ENCODE data around the gene TUBB6.

TUBB6 gene

DNA sequence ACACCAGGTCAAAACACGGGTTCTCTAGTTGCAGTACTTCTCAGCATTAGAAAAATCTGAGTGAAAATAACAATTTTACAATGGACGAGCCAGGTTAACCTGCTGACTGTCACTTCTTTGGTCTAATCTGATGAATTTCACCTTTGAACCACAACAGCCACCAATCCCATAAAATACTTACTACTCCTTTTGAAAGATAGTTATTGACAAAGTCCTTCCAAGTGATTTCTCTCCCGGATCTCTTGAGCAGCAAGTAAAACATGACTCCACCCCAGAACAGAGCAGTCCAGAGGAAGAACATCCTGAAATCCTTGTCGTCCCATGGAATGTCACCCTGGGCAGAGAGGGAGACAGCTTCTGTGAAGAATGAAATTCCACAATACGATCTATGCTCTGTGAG is 58.7 kb downstream of the TUBB6 start:
- TF ChIP-seq, protein P1, sequence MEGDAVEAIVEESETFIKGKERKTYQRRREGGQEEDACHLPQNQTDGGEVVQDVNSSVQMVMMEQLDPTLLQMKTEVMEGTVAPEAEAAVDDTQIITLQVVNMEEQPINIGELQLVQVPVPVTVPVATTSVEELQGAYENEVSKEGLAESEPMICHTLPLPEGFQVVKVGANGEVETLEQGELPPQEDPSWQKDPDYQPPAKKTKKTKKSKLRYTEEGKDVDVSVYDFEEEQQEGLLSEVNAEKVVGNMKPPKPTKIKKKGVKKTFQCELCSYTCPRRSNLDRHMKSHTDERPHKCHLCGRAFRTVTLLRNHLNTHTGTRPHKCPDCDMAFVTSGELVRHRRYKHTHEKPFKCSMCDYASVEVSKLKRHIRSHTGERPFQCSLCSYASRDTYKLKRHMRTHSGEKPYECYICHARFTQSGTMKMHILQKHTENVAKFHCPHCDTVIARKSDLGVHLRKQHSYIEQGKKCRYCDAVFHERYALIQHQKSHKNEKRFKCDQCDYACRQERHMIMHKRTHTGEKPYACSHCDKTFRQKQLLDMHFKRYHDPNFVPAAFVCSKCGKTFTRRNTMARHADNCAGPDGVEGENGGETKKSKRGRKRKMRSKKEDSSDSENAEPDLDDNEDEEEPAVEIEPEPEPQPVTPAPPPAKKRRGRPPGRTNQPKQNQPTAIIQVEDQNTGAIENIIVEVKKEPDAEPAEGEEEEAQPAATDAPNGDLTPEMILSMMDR (IDR thresholded peaks at IDR 0.05; ENCODE audit: insufficient read depth, low read depth, low read length, missing control alignments) = no peak
- no peak overlapping the region for H3K4me3 ChIP-seq (ENCODE audit: low read depth, low read length)
- DNase-seq (ENCODE audit: low read depth) = no peak

DNA sequence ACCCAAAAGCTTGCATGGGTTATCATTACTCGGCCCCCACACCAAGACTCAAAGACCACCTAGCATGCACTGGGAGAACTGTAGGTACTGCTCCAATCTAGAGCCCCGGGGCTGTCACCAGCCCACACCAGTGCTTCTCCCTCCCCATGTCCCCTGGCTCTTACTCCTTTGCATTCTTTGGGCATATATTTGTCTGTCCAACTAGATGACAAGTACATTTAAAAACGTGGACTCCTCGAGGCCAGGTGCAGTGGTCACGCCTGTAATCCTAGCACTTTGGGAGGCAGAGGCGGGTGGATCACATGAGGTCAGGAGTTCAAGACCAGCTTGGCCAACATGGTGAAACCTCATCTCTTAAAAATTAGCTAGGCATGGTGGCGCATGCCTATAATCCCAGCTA is 61.2 kb downstream of the TUBB6 start:
- TF ChIP-seq, protein P1 (IDR thresholded peaks at IDR 0.05; ENCODE audit: insufficient read depth, low read depth, low read length, missing control alignments) = no peak
- no peak for DNase-seq (ENCODE audit: low read depth)
- H3K4me3 ChIP-seq (ENCODE audit: low read depth, low read length) = no peak overlapping the region

DNA sequence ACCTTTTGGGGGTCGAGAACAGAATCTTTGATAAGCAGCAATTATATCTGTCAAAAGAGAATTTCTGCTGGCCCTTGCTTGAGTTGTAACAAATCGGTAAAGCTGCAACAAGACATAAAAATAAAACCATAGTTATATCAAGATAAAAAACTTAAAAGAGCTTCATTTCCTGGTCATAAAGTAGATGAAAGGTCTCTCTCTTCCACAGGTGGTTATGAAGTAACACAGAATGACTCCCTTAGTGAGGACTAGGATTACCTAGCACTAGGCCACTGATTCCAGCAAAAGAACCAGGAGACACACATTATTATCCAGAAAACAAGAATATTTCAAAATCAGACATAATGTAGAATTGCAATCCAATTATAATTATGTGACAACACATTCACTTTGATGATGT is 63.5 kb downstream of the TUBB6 start:
- no peak for DNase-seq (ENCODE audit: low read depth)
- TF ChIP-seq, protein P1 (IDR thresholded peaks at IDR 0.05; ENCODE audit: insufficient read depth, low read depth, low read length, missing control alignments) = no peak
- no peak overlapping the region for H3K4me3 ChIP-seq (ENCODE audit: low read depth, low read length)

DNA sequence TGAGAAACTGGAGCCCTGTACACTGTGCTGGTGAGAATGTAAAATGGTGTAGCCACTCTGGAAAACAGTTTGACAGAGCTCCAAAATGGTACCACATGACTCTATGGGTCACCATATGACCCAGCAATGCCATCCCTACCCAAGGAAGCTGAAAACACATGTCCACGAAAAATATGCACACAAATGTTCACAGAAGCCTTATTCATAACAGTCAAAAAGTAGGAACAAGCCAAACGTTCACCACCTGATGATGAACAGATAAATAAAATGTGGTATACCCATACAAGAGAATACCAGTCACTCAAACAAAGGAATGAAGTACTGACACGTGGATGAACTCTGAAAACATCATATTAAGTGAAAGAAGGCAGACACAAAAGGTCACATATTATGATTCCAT is 64.4 kb downstream of the TUBB6 start:
- TF ChIP-seq, protein P1 (IDR thresholded peaks at IDR 0.05; ENCODE audit: insufficient read depth, low read depth, low read length, missing control alignments) = no peak
- no peak for DNase-seq (ENCODE audit: low read depth)
- no peak overlapping the region for H3K4me3 ChIP-seq (ENCODE audit: low read depth, low read length)

DNA sequence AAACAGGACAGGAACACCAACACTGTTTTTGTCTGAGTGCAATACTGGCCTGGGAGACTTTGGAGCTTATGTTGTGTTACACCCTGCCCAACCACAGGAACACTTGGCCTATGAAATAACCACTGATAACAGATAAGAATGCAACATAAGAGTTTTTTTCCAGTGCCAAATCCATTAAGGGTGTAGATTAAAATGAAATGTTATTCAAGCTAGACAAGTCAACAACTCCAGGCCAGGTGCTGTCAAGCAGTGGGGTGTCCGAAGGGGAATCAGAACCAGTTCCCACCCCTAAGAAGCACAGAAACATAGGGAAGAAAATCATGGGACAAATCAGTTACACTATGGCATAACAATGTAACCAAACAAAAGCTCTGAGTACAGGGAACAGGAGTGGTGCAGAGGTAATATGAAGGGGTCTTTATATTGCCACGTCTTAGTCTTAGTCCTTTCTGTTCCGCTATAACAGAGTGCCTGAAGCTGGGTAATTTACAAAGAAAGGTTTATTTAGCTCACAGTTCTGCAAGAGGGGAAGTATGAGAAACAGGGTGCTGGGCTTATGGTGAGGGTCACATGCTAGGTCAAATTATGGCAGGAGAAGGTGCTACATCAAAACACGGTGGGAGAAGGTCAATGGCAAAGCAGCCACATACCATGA is 65.2 kb downstream of the TUBB6 start:
- TF ChIP-seq, protein P1 (IDR thresholded peaks at IDR 0.05; ENCODE audit: insufficient read depth, low read depth, low read length, missing control alignments) = no peak
- DNase-seq (ENCODE audit: low read depth) = no peak
- no peak overlapping the region for H3K4me3 ChIP-seq (ENCODE audit: low read depth, low read length)

DNA sequence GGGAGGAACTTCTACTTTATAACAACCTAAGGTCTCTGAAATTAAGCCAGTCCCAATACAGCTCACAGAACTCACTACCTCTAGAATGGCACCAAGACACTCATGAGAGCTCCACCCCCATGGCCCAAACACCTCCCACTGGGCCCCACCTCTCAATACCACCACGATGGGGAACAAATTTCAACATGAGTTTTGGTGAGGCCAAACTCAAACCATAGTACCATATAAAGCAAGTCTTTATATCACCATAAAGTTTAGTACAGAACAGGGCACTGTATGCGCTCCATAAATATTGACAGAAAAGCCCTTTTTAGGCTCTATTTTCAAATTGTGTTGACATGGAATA is 65.7 kb downstream of the TUBB6 start:
- no peak overlapping the region for H3K4me3 ChIP-seq (ENCODE audit: low read depth, low read length)
- no peak for DNase-seq (ENCODE audit: low read depth)
- TF ChIP-seq, protein P1 (IDR thresholded peaks at IDR 0.05; ENCODE audit: insufficient read depth, low read depth, low read length, missing control alignments) = no peak

DNA sequence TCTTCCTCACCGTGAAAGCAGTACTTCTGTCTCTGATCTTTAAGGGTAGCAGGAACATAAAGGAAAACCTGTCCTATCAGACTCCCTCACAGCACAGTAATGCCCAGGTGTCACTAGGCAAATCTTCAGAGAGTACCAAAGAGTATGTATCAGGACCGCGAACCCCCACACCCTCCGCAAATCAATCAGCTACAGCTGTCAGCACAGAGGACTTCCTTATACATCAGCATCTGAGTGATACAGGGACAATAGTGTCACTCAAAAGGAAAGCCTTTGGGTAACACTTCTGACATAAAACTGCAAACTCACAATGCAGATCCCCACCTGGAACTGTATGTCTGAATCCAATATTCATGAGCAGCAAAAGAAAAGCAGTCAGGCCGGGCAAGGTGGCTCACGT is 66.4 kb downstream of the TUBB6 start:
- no peak overlapping the region for H3K4me3 ChIP-seq (ENCODE audit: low read depth, low read length)
- TF ChIP-seq, protein P1 (IDR thresholded peaks at IDR 0.05; ENCODE audit: insufficient read depth, low read depth, low read length, missing control alignments) = no peak
- no peak for DNase-seq (ENCODE audit: low read depth)
